RKO (cell line): ENCODE results near the gene KDM4C.

Source experiments
- DNase-seq: peaks from one replicate; pipeline ENCODE4 v3.0.0-alpha.2; 2016; ENCODE audit warnings: low spot score

Gene KDM4C

GRCh38 chr9:6904371-6904770, 146.6 kb downstream of the KDM4C start:
- no peak for DNase-seq

- no peak for DNase-seq
Observed at GRCh38 chr9:6905850-6906375, 148.1 kb downstream of the KDM4C start.

GRCh38 chr9:6907772-6908381, 150.1 kb downstream of the KDM4C start:
- peak; percentile 59 for DNase-seq

- no peak for DNase-seq
Observed at GRCh38 chr9:6909181-6909580, 151.4 kb downstream of the KDM4C start.

GRCh38 chr9:6910032-6910431, 152.3 kb downstream of the KDM4C start:
- peak; percentile 24 for DNase-seq

GRCh38 chr9:6910497-6910896, 152.7 kb downstream of the KDM4C start:
- no peak for DNase-seq

- no peak for DNase-seq
Observed at GRCh38 chr9:6911901-6912638, 154.3 kb downstream of the KDM4C start.

- DNase-seq: no peak
Observed at GRCh38 chr9:6915635-6916034, 157.9 kb downstream of the KDM4C start.

GRCh38 chr9:6917162-6917561, 159.4 kb downstream of the KDM4C start:
- DNase-seq: no peak

GRCh38 chr9:6920041-6920440, 162.3 kb downstream of the KDM4C start:
- no peak for DNase-seq

- DNase-seq: no peak
Observed at GRCh38 chr9:6921315-6921714, 163.5 kb downstream of the KDM4C start.

- no peak for DNase-seq
Observed at GRCh38 chr9:6922124-6922676, 164.4 kb downstream of the KDM4C start.

- DNase-seq: no peak
Observed at GRCh38 chr9:6922680-6923079, 164.9 kb downstream of the KDM4C start.

- no peak for DNase-seq
Observed at GRCh38 chr9:6923086-6923485, 165.3 kb downstream of the KDM4C start.

GRCh38 chr9:6924149-6924548, 166.4 kb downstream of the KDM4C start:
- DNase-seq: no peak

- DNase-seq: no peak
Observed at GRCh38 chr9:6924988-6925563, 167.3 kb downstream of the KDM4C start.

- no peak for DNase-seq
Observed at GRCh38 chr9:6925836-6926235, 168.1 kb downstream of the KDM4C start.

- no peak for DNase-seq
Observed at GRCh38 chr9:6926436-6926835, 168.7 kb downstream of the KDM4C start.

GRCh38 chr9:6927838-6928237, 170.1 kb downstream of the KDM4C start:
- DNase-seq: no peak

GRCh38 chr9:6928863-6929262, 171.1 kb downstream of the KDM4C start:
- no peak for DNase-seq

- no peak for DNase-seq
Observed at GRCh38 chr9:6929441-6930215, 171.9 kb downstream of the KDM4C start.

GRCh38 chr9:6930827-6931226, 173.1 kb downstream of the KDM4C start:
- no peak for DNase-seq
